Ectodermal cell (in vitro differentiated cells): Measurements from ENCODE around the gene NYAP1.

Experiments used
- H3K27ac ChIP-seq: 2 replicates; pipeline ENCODE4 v1.7.0; 2013; ENCODE audit warnings: mild to moderate bottlenecking, low read depth, low read length; ENCODE audit not compliant: insufficient read depth, poor library complexity, severe bottlenecking
- H3K27me3 ChIP-seq: 2 replicates; pipeline ENCODE4 v1.7.0; 2013; ENCODE audit warnings: mild to moderate bottlenecking, low read length; ENCODE audit not compliant: insufficient read depth, control insufficient read depth, poor library complexity, severe bottlenecking
- H3K36me3 ChIP-seq: one replicate; pipeline ENCODE4 v1.7.0; 2013; ENCODE audit warnings: low read length; ENCODE audit not compliant: control insufficient read depth, insufficient read depth
- H3K4me1 ChIP-seq: one replicate; pipeline ENCODE4 v1.7.0; 2013; ENCODE audit warnings: low read length; ENCODE audit not compliant: control insufficient read depth, insufficient read depth
- H3K4me3 ChIP-seq: 2 replicates; pipeline ENCODE4 v1.7.0; 2013; ENCODE audit warnings: low read depth, low read length, control low read depth; ENCODE audit not compliant: insufficient read depth
- H3K9me3 ChIP-seq: 2 replicates; pipeline ENCODE4 v1.7.0; 2013; ENCODE audit warnings: mild to moderate bottlenecking, low read length, moderate library complexity; ENCODE audit not compliant: control insufficient read depth
- WGBS, 2 experiments: methylation state at CpG; one replicate each; pipeline ENCODE4 v1.1.7; 2013; ENCODE audit warnings: missing lambda C conversion rate in 2 of 2; 5-methylcytosine and 5-hydroxymethylcytosine counted together

NYAP1 gene

DNA sequence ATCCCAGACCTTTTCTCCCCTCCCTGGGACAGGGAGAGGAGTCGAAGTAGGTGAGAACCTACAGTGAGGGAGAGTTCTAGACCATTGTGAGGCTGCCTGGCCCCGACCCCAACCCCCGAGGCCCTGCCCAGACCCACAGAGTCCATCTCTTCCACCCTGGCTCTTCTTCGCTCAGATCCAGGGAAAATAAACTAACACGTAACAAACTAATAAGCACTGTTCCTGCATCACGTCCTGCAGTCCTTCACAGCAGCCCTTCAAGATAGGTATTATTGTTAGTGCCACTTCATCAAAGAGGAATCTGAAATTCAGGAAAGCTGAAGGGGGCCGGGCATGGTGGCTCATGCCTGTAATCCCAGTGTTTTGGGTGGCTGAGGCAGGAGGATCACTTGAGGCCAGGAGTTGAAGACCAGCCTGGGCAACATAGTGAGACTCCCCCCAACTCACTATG, 19.5 kb upstream of the NYAP1 start, which contains the start of gene SPACDR:
TSS of gene SPACDR (minus strand) at position 51 of the 451 bp plus-strand sequence. CDS start 235 bp downstream, outside the sequence.
- Histone ChIP-seq H3K9me3 (no peaks in the 10 kb centered on the region), H3K36me3 (no peaks in the 10 kb centered on the region), H3K27me3 (no peaks in the 10 kb centered on the region), H3K27ac (no peak within 1 kb of the TSS), H3K4me3 (no peak within 1 kb of the TSS), H3K4me1 (no peaks in the 10 kb centered on the region)
- WGBS, 2 experiments = 90% methylated on average over 7 of the region's 7 CpGs

DNA sequence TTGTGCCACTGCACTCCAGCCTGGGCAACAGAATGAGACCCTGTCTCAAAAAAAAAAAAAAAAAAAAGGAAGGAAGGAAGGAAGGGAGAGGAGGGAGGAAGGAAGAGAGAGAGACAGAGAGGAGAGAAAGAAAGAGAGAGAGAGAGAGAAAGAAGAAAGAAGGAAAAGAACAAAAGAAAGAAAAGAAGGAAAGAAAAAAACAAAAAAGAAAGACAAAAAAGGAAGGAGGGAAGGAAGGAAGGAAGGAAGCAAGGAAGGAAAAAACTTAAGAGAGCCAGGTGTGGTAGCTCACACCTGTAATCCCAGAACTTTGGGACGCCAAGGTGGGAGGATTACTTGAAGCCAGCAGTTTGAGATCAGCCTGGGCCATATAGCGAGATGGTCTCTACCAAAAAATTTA, 18.9 kb upstream of the NYAP1 start:
- Histone ChIP-seq H3K27ac (no peak overlapping the region), H3K9me3 (no peaks in the 10 kb centered on the region), H3K36me3 (no peaks in the 10 kb centered on the region), H3K27me3 (no peaks in the 10 kb centered on the region), H3K4me3 (no peak overlapping the region), H3K4me1 (no peaks in the 10 kb centered on the region)
- WGBS, 2 experiments = 88 to 89% methylated on average over 2 of the region's 2 CpGs

DNA sequence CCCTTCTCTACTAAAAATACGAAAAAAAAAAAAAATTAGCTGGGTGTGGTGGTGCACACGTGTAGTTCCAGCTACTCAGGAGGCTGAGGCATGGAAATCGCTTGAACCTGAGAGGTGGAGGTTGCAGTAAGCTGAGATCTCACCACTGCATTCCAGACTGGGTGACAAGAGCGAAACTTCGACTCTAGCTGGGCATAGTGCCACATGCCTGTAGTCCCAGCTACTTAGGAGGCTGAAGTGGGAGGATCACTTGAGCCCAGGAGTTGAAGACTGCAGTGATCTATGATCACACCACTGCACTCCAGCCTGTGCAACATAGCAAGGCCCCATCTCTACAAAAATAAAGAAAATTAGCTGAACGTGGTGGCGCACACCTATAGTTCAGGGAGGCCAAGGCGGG, 18.4 kb upstream of the NYAP1 start:
- H3K27ac ChIP-seq = no peak overlapping the region
- no peaks in the 10 kb centered on the region for H3K9me3 ChIP-seq
- 88% methylated on average over 8 of the region's 8 CpGs for WGBS, 2 experiments
- H3K4me3 ChIP-seq = no peak overlapping the region
- H3K4me1 ChIP-seq = no peaks in the 10 kb centered on the region
- no peaks in the 10 kb centered on the region for H3K36me3 ChIP-seq
- no peaks in the 10 kb centered on the region for H3K27me3 ChIP-seq

DNA sequence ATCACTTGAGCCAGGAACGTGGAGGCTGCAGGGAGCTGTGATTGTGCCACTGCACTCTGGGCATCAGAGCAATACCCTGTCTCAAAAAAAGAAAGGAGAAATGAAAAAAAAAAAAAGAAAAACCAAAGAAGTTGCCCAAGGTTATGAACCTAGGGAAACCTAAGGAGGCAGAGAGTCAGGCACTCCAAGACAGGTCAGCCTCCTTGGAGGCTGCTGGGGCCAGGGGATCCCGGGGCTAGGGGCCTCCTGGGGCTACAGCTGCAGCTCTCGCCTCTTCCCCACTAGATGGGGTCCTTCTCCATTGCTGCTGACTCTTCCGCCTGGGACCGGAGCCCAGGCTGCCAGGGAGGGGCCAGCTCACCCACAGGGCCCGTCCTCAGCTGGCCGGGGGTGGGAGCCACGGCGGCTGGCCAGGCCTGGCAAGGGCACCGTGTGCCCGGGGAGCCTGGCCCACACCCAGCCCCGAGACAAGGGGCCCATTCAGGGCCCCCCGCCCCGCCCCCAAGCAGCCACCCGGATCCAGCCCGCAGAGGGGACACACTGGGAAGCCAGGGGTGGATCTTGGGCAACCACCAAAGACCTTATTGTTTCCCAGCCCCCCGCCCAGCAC, 17.9 kb upstream of the NYAP1 start:
- H3K4me1 ChIP-seq = no peaks in the 10 kb centered on the region
- H3K4me3 ChIP-seq = no peak overlapping the region
- no peaks in the 10 kb centered on the region for H3K36me3 ChIP-seq
- no peak overlapping the region for H3K27ac ChIP-seq
- H3K27me3 ChIP-seq = no peaks in the 10 kb centered on the region
- H3K9me3 ChIP-seq = no peaks in the 10 kb centered on the region
- WGBS, 2 experiments = 19% methylated on average over 17 of the region's 17 CpGs

DNA sequence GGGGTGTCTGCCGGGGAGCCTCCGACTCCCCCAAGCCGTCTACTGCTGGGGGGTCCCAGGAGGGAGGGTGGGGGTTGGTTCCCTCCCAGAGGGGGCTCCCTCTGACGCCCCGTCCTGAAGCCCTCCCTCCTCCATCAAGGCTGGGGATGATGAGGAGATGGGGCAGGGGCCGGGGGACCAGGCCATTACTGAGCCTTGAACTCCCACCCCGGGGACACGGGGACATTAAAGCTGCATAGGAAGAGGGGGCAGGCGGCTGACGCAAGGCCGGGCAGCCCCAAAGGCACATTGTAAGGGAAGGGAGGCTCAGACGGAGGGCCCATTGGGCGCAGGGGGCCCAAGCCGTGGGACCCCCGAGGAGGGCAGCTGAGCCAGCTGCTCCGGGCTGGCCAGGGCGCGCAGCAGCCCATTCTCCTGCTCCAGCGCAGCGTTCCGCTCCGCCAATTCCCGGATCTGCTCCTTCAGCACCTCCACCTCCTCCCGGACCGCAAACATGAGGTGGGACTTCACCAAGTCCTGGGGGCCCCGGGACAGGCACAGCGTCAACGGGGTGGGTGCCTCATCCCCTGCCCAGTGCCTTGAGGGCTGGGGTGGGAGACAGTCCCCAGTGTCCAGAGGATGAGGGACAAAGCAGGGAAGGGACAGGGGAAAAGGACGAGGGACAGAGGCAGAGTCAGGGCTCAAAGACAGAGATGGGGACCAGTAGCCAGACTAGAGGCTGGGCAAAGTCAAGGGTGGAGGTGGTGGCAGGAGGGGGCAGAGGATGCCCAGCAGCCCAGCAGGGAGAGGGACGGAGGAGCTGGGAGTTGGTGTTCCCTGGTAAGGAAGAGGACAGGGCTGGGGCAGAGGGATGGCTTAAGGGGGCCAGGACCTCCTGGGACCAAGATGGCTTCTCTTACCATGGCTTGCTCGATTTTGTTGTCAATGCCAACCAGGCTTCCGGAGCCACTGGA, 16.8 kb upstream of the NYAP1 start:
- H3K36me3 ChIP-seq = no peaks in the 10 kb centered on the region
- H3K27me3 ChIP-seq = no peaks in the 10 kb centered on the region
- H3K4me3 ChIP-seq = no peak overlapping the region
- no peaks in the 10 kb centered on the region for H3K4me1 ChIP-seq
- 92 to 93% methylated on average over 32 of the region's 32 CpGs for WGBS, 2 experiments
- H3K9me3 ChIP-seq = no peaks in the 10 kb centered on the region
- no peak overlapping the region for H3K27ac ChIP-seq

DNA sequence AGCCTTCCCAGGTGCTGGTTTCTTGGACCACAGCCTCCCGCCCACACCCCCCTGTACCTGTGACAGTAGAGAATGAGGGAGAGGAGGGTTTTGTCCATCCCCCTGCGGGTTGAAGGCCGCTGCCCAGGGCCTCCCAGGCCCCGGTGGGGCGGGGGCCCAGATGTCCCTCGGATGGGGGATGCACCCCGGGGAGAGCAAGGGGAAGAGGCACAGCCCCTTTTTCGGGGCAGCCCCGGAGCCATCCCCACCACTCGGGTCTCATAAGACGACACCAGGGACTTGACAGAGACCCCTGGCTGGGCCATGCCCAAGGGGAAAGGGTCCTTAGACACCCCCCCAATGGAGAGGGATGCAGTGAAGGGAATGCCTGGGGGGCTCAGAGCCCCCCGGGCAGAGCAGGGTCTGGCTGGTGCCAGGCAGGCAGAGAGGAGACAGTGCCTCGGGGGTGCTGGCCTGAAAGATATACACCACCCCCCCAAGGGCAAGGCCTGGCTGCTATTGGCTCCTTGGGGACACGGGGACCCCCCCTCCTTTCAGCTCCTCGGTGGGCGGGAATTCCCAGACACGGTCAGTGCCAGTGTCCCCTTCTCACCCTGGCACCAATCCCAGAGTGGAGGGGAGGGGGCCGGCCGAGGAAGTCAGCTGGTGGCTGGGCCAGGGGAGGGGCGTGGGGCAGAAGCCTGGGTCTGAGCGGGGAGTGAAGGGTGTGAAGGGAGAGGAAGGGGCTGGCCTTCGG, 15.9 kb upstream of the NYAP1 start:
- no peaks in the 10 kb centered on the region for H3K27me3 ChIP-seq
- no peak overlapping the region for H3K27ac ChIP-seq
- H3K9me3 ChIP-seq = no peaks in the 10 kb centered on the region
- no peaks in the 10 kb centered on the region for H3K36me3 ChIP-seq
- no peak overlapping the region for H3K4me3 ChIP-seq
- no peaks in the 10 kb centered on the region for H3K4me1 ChIP-seq
- 88 to 90% methylated on average over 22 of the region's 22 CpGs for WGBS, 2 experiments

DNA sequence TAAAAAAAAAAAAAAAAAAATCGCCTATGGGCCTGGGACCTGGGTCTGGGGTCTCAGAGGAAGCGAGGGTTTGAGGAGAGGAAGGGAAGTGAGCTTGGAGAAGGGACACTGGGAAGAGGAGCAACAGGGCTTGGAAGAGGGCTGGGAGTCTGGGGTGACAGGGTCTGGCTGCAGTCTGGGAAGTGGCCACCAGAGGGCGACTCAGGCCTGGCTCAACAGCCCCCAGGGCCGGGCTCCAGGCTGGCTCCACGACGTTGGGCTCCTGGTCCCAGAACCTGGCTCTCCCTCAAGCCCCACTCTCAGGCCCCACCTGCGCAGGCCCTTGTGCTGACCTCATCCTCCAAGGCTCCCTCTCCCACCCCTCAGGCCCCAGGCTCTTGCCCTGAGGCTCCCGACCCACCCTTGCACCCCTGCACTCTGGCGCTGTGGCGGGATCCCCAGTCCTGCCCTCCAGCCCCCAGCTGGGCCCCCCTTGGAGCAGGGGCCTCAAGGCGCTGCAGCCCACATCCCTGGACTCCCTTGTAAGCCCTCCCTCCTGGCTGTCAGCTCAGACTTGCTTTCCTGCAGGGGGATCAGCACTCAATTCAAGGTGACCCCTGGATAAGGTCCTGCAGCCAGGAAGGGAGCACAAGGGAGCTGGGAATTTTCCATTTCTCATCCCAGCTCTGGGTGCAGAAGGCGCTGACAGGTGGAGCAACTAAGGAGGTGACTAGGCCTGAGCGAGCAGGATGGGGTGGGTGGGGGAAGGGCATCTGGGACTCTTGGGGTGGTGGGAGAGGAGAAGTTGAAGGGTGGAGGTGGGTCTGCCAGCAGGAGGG, 14.3 kb upstream of the NYAP1 start:
- no peaks in the 10 kb centered on the region for H3K4me1 ChIP-seq
- 36 to 38% methylated on average over 13 of the region's 13 CpGs for WGBS, 2 experiments
- H3K27ac ChIP-seq = no peak overlapping the region
- no peaks in the 10 kb centered on the region for H3K9me3 ChIP-seq
- no peak overlapping the region for H3K4me3 ChIP-seq
- no peaks in the 10 kb centered on the region for H3K27me3 ChIP-seq
- H3K36me3 ChIP-seq = no peaks in the 10 kb centered on the region

DNA sequence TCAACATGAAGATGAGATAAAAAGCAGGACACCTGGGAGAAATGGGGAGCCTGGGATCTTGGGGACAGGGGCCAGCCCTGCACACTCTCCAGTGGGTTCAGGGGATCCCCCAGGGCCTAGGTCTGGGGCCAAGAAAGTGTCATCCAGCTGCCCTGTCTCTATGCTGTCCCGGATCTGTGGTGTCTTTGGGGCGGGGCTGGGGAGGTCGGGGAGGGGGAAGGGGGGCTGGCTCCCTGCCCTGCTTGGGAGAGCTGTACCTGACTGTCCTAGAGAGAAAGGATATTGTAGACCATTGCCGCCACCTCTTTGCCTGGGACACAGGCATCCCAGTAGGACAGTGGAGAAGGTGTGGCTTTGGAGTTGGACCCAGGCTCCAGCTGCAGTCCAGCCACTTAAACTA, 12.7 kb upstream of the NYAP1 start:
- Histone ChIP-seq H3K4me1 (peaks cover 8% of the 10 kb centered on the region), H3K4me3 (no peak overlapping the region), H3K9me3 (no peaks in the 10 kb centered on the region), H3K27ac (no peak overlapping the region), H3K36me3 (no peaks in the 10 kb centered on the region), H3K27me3 (no peaks in the 10 kb centered on the region)
- WGBS, 2 experiments = 82 to 90% methylated on average over 4 of the region's 4 CpGs

DNA sequence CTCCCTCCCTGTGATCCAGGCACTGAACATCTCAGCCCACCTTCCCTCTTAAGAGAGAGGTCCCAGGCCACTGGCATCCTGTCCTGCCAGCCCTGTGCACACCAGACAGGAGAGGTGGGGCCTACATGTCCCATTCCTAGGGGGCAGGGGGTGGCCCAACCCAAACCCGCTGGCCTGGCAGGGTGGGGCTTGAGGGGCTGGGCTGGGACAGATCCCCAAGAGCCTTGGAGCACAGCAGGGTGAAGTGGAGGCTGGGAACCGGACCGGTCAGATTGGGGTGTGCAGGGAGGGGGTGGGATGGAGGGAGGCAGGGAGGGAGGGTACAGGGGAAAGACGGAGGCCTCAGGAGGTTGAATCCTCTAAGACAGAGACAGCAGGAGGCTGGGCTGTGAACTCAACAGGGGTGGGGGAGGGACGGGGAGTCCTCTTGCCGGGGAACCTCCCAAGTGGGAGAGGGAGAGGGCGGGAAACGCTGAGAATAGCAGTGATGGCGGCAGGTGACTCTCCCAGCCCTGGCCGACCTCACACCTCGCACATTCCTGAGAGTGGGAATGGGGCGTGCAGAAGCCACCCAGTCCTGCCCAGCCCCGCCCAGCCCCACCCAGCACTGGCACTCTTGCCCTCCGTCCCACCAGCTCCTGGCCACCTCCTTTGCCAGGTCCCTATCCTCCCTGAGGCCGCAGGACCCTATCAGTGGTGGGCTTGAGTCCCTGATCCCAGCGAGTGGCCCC, 11.4 kb upstream of the NYAP1 start:
- no peak overlapping the region for H3K27ac ChIP-seq
- H3K9me3 ChIP-seq = no peaks in the 10 kb centered on the region
- H3K4me1 ChIP-seq = peaks cover 15% of the 10 kb centered on the region
- WGBS, 2 experiments = 69 to 70% methylated on average over 16 of the region's 16 CpGs
- H3K4me3 ChIP-seq = no peak overlapping the region
- no peaks in the 10 kb centered on the region for H3K27me3 ChIP-seq
- no peaks in the 10 kb centered on the region for H3K36me3 ChIP-seq
